HCT116 (cell line): ENCODE measurements around the gene TNRC18. TPM values are rescaled to one million over a fixed set of nuclear protein-coding genes. Genes with fewer than 3 reads are reported as not detected.

Experiments
- ATAC-seq: fragments of 200-7000 bp; cut with Tn5 transposase; 2 replicates; pipeline ENCODE4 v1.9.1; 2020; ENCODE audit warnings: mild to moderate bottlenecking, moderate library complexity
- BruUV-seq: library from RNA; stranded (reverse); fragments of 400-500 nt; replicated peaks from 2 replicates; lab custom pipeline; 2021; lab: Mats Ljungman, UMichigan
- CTCF ChIA-PET: fragments of 300-600 bp; sonication (Branson Sonifier 250); formaldehyde crosslinking; loops from one replicate; lab custom pipeline; 2021; ENCODE audit warnings: antibody characterized with exemption; lab: Charles Lee
- POLR2A ChIA-PET: fragments of 300-600, 350-600 bp; sonication (Branson Sonifier 250); formaldehyde crosslinking; loops from one replicate; lab custom pipeline; 2021; ENCODE audit warnings: antibody characterized with exemption; lab: Charles Lee
- RAD21 ChIA-PET, 2 experiments: fragments of 300-600 bp; sonication (Branson Sonifier 250); formaldehyde crosslinking; loops; one replicate each; lab custom pipeline; 2023; ENCODE audit warnings: low total read pairs in 2 of 2; ENCODE audit not compliant: uncharacterized antibody in 2 of 2, unreplicated experiment in 2 of 2, low non-redundant PET in 1 of 2; lab: Charles Lee
- DNase-seq: peaks from one replicate; pipeline ENCODE4 v3.0.0-alpha.2; 2010; ENCODE audit warnings: low read depth, low spot score
- H2AFZ ChIP-seq: fragments of 200-600 bp; shearing (Covaris generic), sonication (generic); 2 replicates; pipeline ENCODE4 v1.6.1; 2017; ENCODE audit warnings: low read depth, mixed run types, mixed read lengths, antibody characterized with exemption, low read length; ENCODE audit not compliant: poor library complexity, severe bottlenecking
- H3K27ac ChIP-seq: 2 replicates; pipeline ENCODE4 v1.5.1; 2012; ENCODE audit warnings: low read depth, low read length
- H3K27me3 ChIP-seq: fragments of 200-600 bp; sonication (generic); 2 replicates; pipeline ENCODE4 v1.6.1; 2016; ENCODE audit warnings: mixed run types, low read length, mixed read lengths; ENCODE audit not compliant: insufficient read depth
- H3K36me3 ChIP-seq, 2 experiments: fragments of 200-500 bp in 1 of 2; fragments of 200-600 bp in 1 of 2; sonication (Bioruptor generic) in 1 of 2; sonication (generic) in 1 of 2; 2 replicates each; pipeline versions ENCODE4 v1.5.1 to v1.6.1; 2014 to 2016; ENCODE audit warnings: low read length in 2 of 2, inconsistent platforms in 1 of 2, mixed read lengths in 1 of 2, mixed run types in 1 of 2; ENCODE audit not compliant: insufficient read depth in 2 of 2, control insufficient read depth in 1 of 2
- H3K4me1 ChIP-seq, 2 experiments: fragments of 200-600 bp in 1 of 2; sonication (generic) in 1 of 2; 2 replicates each; pipeline versions ENCODE4 v1.5.1 to v1.6.1; 2012 to 2017; ENCODE audit warnings: low read length in 2 of 2, inconsistent platforms in 1 of 2, mild to moderate bottlenecking in 1 of 2, mixed read lengths in 1 of 2, mixed run types in 1 of 2, moderate library complexity in 1 of 2; ENCODE audit not compliant: insufficient read depth in 2 of 2, control insufficient read depth in 1 of 2
- H3K4me2 ChIP-seq: fragments of 200-600 bp; sonication (generic); 2 replicates; pipeline ENCODE4 v1.6.1; 2017; ENCODE audit warnings: mixed run types, low read length, mixed read lengths
- H3K4me3 ChIP-seq, 2 experiments: fragments of 200-600 bp in 1 of 2; sonication (generic) in 1 of 2; replicated peaks in 1 of 2; 2 replicates each; pipeline ENCODE4 v1.5.1; 2011 to 2016; ENCODE audit warnings: low read length in 2 of 2, control low read depth in 1 of 2, low read depth in 1 of 2, mild to moderate bottlenecking in 1 of 2, mixed read lengths in 1 of 2, mixed run types in 1 of 2
- H3K79me2 ChIP-seq: fragments of 200-600 bp; sonication (generic); 2 replicates; pipeline ENCODE4 v1.6.1; 2017; ENCODE audit warnings: mild to moderate bottlenecking, mixed run types, low read length, moderate library complexity, mixed read lengths; ENCODE audit not compliant: insufficient read depth
- H3K9ac ChIP-seq: fragments of 200-600 bp; sonication (generic); 2 replicates; pipeline ENCODE4 v1.6.1; 2016; ENCODE audit warnings: low read length, mixed read lengths
- H3K9me2 ChIP-seq: fragments of 200-600 bp; sonication (generic), shearing (Covaris generic); 2 replicates; pipeline ENCODE4 v1.6.1; 2017; ENCODE audit warnings: mixed run types, mild to moderate bottlenecking, moderate library complexity; ENCODE audit not compliant: insufficient read depth
- H3K9me3 ChIP-seq, 2 experiments: fragments of 200-500 bp in 1 of 2; fragments of 200-600 bp in 1 of 2; sonication (Bioruptor generic) in 1 of 2; sonication (generic) in 1 of 2; 2 replicates each; pipeline ENCODE4 v1.6.1; 2014 to 2017; ENCODE audit warnings: low read length in 2 of 2, mixed read lengths in 2 of 2, inconsistent platforms in 1 of 2, low read depth in 1 of 2, mild to moderate bottlenecking in 1 of 2, mixed run types in 1 of 2, moderate library complexity in 1 of 2; ENCODE audit not compliant: control insufficient read depth in 1 of 2, insufficient read depth in 1 of 2
- H4K20me1 ChIP-seq: fragments of 200-600 bp; sonication (generic), shearing (Covaris generic); 2 replicates; pipeline ENCODE4 v1.6.1; 2017; ENCODE audit warnings: mixed run types, mild to moderate bottlenecking, moderate library complexity; ENCODE audit not compliant: insufficient read depth
- ATF3 ChIP-seq: IDR thresholded peaks from 2 replicates; pipeline ENCODE4 v1.6.1; 2012
- CTCF ChIP-seq, 3 experiments: fragments of 200-600 bp in 1 of 3; sonication (generic) in 1 of 3; IDR thresholded peaks in 2 of 3; conservative IDR thresholded peaks in 1 of 3; 2 replicates each; pipeline ENCODE4 v1.5.1; 2012 to 2017; ENCODE audit warnings: low read depth in 2 of 3, low read length in 2 of 3, antibody characterized with exemption in 1 of 3, borderline replicate concordance in 1 of 3, control low read depth in 1 of 3, mild to moderate bottlenecking in 1 of 3, mixed read lengths in 1 of 3, mixed run types in 1 of 3, moderate library complexity in 1 of 3; ENCODE audit not compliant: insufficient read depth in 1 of 3
- EGR1 ChIP-seq: IDR thresholded peaks from 2 replicates; pipeline ENCODE4 v1.6.1; 2012; ENCODE audit warnings: low read depth
- EZH2phosphoT487 ChIP-seq: fragments of 200-600 bp; IDR thresholded peaks from 2 replicates; pipeline ENCODE4 v1.6.1; 2018; ENCODE audit warnings: antibody characterized with exemption, borderline replicate concordance
- POLR2A ChIP-seq: IDR thresholded peaks from 2 replicates; pipeline ENCODE4 v1.7.0; 2011; ENCODE audit warnings: borderline replicate concordance; ENCODE audit not compliant: insufficient read depth, insufficient read length; ENCODE audit errors: extremely low read depth
- POLR2AphosphoS5 ChIP-seq: IDR thresholded peaks from 2 replicates; pipeline ENCODE4 v1.6.1; 2011; ENCODE audit warnings: mild to moderate bottlenecking, low read depth, low read length, moderate library complexity
- SIN3A ChIP-seq: IDR thresholded peaks from 2 replicates; pipeline ENCODE4 v1.6.1; 2012; ENCODE audit warnings: low read depth
- SP1 ChIP-seq: IDR thresholded peaks from 2 replicates; pipeline ENCODE4 v1.6.1; 2012; ENCODE audit warnings: low read depth
- YY1 ChIP-seq: IDR thresholded peaks from 2 replicates; pipeline ENCODE4 v1.6.1; 2011; ENCODE audit warnings: low read length, low read depth, moderate library complexity, mild to moderate bottlenecking; ENCODE audit not compliant: insufficient replicate concordance; ENCODE audit errors: extremely low read depth
- ZNF274 ChIP-seq: fragments of 200-500 bp; sonication (Bioruptor generic); IDR thresholded peaks from 2 replicates; pipeline ENCODE4 v1.6.1; 2014; ENCODE audit warnings: mild to moderate bottlenecking, low read depth, low read length, inconsistent platforms
- intact Hi-C: fragments of 100-400 bp; cut with micrococcal nuclease; formaldehyde crosslinking; loops from 2 replicates; pipeline ENCODE4 v1.10.0; 2022
- total RNA-seq: library from RNA; stranded (reverse); gene quantifications from one replicate; pipeline ENCODE4 v1.2.1, GENCODE V29; 2021; ENCODE audit not compliant: unreplicated experiment

TNRC18 gene
- total RNA-seq, 1 experiment from 2014 or later, result 101 TPM

GRCh38 chr7:5330288-5330687, 93.3 kb downstream of the TNRC18 start:
- no TSS peak for BruUV-seq
- Histone ChIP-seq H4K20me1 (no peaks in the 10 kb centered on the region), H3K4me2 (no peak overlapping the region), H3K27me3 (no peaks in the 10 kb centered on the region), H3K79me2 (no peaks in the 10 kb centered on the region), H3K9me2 (no peaks in the 10 kb centered on the region), H3K4me3 (no peak overlapping the region), H3K9me3 (no peaks in the 10 kb centered on the region), H2AFZ (no peak overlapping the region), H3K9ac (no peak overlapping the region), H3K27ac (no peak overlapping the region), H3K4me1 (no peaks in the 10 kb centered on the region), H3K36me3 (peaks cover 3 to 8% of the 10 kb centered on the region in 2 experiments; a peak in 3 of 4 replicates)
- TF ChIP-seq ZNF274 (no peak), EGR1 (no peak), CTCF (IDR thresholded peaks at IDR 0.05 in 2 of 3, conservative IDR thresholded peaks at IDR 0.05 in 1 of 3; ENCODE audit: borderline replicate concordance in 1 of 3, insufficient read depth in 1 of 3, low read depth in 2 of 3, low read length in 2 of 3) (no peak), EZH2phosphoT487 (no peak), SP1 (no peak), POLR2A (no peak), POLR2AphosphoS5 (no peak), ATF3 (no peak), YY1 (no peak), SIN3A (no peak)
- no peak for DNase-seq
- intact Hi-C loops, result no loop called here
- ATAC-seq, result no peak
- ChIA-PET RAD21 (no interaction called here), CTCF (no interaction called here), POLR2A (no interaction called here)
